Measurements from ENCODE around the gene KIAA0513.

The KIAA0513 gene

DNA sequence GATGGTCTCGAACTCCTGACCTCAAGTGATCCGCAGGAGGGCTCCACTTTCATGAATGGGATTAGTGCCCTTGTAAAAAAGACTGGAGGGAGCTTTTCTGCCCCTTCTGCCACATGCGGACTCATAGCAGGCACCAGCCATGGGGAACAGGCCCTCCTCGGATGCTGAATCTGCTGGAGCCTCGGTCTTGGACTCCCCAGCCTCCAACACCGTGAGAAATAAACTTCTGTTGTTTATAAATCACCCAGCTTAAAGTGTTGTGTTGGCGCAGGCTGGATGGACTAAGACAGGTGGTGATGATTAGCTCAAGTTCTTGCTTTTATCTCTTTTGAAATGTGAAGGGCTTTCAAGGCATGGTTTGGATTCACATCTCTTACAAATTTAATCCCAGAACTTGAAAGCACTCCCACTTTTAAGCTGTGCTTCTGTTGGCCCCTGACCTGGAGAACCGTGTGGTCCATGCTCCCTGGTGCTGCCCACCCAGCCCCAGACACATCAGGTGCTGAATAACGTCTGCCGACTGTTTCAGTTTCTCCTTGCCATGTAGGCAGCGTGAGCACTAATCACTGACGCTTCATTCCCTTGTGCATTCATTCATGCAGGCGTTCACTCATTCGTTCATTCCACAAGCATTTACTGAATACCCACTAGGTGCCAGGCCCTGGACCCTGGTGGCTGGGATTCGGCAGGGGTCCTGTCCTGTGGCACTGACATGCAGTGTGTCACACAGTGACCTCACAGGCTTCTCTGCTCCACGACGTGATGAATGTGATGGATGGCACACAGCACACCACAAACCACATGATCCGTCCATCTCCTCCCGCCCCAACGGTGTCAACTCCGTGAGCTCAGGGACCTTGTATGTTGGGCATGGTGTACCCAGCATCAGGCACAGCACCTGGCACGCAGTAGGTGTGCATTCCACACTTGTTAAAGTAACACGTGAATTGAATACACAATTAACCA, 75.8 kb downstream of the KIAA0513 start:
- TF ChIP-seq CTCF (IDR thresholded peaks at IDR 0.05; ENCODE audit: low read depth, low read length, missing control alignments), result no peak
- no peak for DNase-seq (ENCODE audit: low read depth)
- no peak overlapping the region for H3K4me3 ChIP-seq (ENCODE audit: low read depth, low read length)

DNA sequence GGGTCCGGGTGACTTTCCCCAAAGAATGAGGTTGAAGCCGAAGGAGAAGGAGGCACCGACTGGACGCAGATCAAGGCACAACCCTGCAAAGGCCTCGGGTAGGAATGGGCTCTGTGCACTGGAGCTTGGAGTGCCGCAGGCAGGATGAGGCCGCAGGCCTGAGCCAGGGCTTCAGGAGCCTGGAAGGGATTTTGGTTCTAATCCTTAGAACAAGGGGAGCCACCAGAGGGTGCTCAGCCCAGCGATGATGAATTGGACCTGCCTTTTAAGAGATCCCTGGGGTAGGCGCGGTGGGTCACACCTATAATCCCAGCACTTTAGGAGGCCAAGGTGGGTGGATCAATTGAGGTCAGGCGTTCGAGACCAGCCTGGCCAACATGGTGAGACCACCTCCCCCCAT, 76.6 kb downstream of the KIAA0513 start:
- H3K4me3 ChIP-seq (ENCODE audit: low read depth, low read length), result no peak overlapping the region
- no peak for DNase-seq (ENCODE audit: low read depth)
- no peak for TF ChIP-seq CTCF (IDR thresholded peaks at IDR 0.05; ENCODE audit: low read depth, low read length, missing control alignments)

GRCh38 chr16:85104821-85105391, 77.3 kb downstream of the KIAA0513 start:
- no peak overlapping the region for H3K4me3 ChIP-seq (ENCODE audit: low read depth, low read length)
- TF ChIP-seq CTCF (IDR thresholded peaks at IDR 0.05; ENCODE audit: low read depth, low read length, missing control alignments), result no peak
- no peak for DNase-seq (ENCODE audit: low read depth)

DNA sequence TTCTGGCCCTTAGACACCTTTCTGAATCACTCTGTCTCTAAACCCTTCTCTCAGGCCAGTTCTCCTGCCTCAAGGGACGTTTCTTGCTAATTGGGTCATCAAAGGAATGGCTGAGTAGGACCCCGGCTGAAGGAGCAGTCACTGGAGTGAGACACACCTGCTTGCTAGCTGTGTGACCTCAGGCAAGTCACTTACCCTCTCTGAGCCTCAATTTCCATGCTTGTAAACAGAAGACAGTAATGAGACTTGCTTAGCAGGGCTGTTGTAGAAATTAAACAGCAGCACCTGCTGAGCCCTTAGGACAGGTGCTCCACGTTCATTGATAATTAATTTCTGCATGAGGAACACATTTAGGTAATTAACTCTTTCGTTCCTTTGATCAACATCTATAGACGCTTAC, 77.9 kb downstream of the KIAA0513 start:
- no peak overlapping the region for H3K4me3 ChIP-seq (ENCODE audit: low read depth, low read length)
- TF ChIP-seq CTCF (IDR thresholded peaks at IDR 0.05; ENCODE audit: low read depth, low read length, missing control alignments), result no peak
- no peak for DNase-seq (ENCODE audit: low read depth)

DNA sequence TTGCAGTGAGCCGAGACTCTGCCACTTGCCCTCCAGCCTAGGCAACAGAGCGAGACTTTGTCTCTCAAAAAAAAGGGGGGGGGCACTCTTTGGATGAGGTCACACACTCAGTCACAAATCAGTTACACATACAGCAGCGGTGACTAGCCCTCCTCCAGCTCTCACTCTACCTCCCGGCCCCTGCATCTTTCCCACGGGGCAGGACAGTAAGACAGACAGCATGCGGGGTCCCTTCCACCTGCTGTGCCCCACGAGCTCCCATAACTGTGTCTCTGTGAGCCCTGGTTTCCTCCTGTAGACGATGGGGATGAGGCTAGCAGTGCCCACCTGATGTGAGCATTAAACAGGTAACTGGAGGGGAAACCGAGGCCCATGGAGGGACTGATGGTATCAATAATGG, 79.5 kb downstream of the KIAA0513 start:
- TF ChIP-seq CTCF (IDR thresholded peaks at IDR 0.05; ENCODE audit: low read depth, low read length, missing control alignments), result no peak
- DNase-seq (ENCODE audit: low read depth), result no peak
- no peak overlapping the region for H3K4me3 ChIP-seq (ENCODE audit: low read depth, low read length)

DNA sequence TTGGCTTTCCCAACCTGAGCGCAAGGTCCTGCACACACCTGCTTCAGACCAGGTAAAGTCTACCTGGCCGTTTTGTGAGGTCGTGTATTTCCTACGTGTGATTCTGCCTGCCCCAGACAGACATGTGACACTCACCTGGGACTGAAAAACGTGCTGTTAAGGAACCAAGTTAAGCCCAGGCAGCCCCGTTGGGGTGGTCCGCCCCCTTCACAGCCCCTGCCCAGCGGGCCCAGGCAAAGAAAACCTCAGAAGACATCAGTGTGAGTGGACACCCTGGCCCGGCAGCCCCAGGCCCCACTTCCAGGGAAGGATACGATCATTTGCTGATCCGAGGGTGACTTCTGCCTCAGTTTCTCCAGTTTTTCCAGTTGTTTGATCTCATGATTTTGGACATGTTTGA, 79.9 kb downstream of the KIAA0513 start:
- H3K4me3 ChIP-seq (ENCODE audit: low read depth, low read length), result no peak overlapping the region
- TF ChIP-seq CTCF (IDR thresholded peaks at IDR 0.05; ENCODE audit: low read depth, low read length, missing control alignments), result no peak

More for the DNA sequence above, 79.9 kb downstream of the KIAA0513 start:
- no peak for DNase-seq (ENCODE audit: low read depth)
